Large intestine (tissue), 3 donors: Measurements from ENCODE around the gene ZKSCAN5. TPM values are rescaled to one million over a fixed set of nuclear protein-coding genes. Genes with fewer than 3 reads are reported as not detected.

ENCODE experiments used
- DNase-seq, 2 donors: peaks; one replicate each; pipeline versions ENCODE4 v3.0.0 to v3.0.0-alpha.2; 2013
- H3K27ac ChIP-seq: one replicate; pipeline ENCODE4 v1.5.1; 2013; ENCODE audit warnings: low read length
- H3K27me3 ChIP-seq: 2 replicates; pipeline ENCODE4 v1.6.1; 2013; ENCODE audit warnings: low read length; ENCODE audit not compliant: control insufficient read depth, insufficient read depth
- H3K36me3 ChIP-seq: 2 replicates; pipeline ENCODE4 v1.6.1; 2013; ENCODE audit warnings: low read length; ENCODE audit not compliant: control insufficient read depth, insufficient read depth
- H3K4me1 ChIP-seq: one replicate; pipeline ENCODE4 v1.6.1; 2013; ENCODE audit warnings: low read length; ENCODE audit not compliant: control insufficient read depth, insufficient read depth
- H3K4me3 ChIP-seq: one replicate; pipeline ENCODE4 v1.5.1; 2013; ENCODE audit warnings: low read length
- H3K9me3 ChIP-seq: one replicate; pipeline ENCODE4 v1.6.1; 2013; ENCODE audit warnings: mild to moderate bottlenecking, low read depth, low read length, moderate library complexity; ENCODE audit not compliant: control insufficient read depth
- WGBS: methylation state at CpG from one replicate; pipeline ENCODE4 v1.1.5; 2013; ENCODE audit warnings: low lambda C conversion rate; ENCODE audit not compliant: insufficient coverage; 5-methylcytosine and 5-hydroxymethylcytosine counted together
- polyA plus RNA-seq: library from polyadenylated mRNA; unstranded; fragments of 120-200 nt; gene quantifications from one replicate; pipeline ENCODE4 v1.2.1, GENCODE V29; 2013

Gene ZKSCAN5
- polyA plus RNA-seq, 1 donor, result 8.6 TPM

GRCh38 chr7:99468336-99468918, 36.0 kb upstream of the ZKSCAN5 start:
- H3K27ac ChIP-seq, result no peak overlapping the region
- H3K4me3 ChIP-seq, result no peak overlapping the region
- H3K36me3 ChIP-seq, result peaks cover 4% of the 10 kb centered on the region
- peaks cover 3% of the 10 kb centered on the region for H3K9me3 ChIP-seq
- no peaks in the 10 kb centered on the region for H3K27me3 ChIP-seq
- DNase-seq, result no peak
- WGBS, result no CpG with 5 or more reads among the region's 29 CpGs
- H3K4me1 ChIP-seq, result peaks cover 5% of the 10 kb centered on the region

DNA sequence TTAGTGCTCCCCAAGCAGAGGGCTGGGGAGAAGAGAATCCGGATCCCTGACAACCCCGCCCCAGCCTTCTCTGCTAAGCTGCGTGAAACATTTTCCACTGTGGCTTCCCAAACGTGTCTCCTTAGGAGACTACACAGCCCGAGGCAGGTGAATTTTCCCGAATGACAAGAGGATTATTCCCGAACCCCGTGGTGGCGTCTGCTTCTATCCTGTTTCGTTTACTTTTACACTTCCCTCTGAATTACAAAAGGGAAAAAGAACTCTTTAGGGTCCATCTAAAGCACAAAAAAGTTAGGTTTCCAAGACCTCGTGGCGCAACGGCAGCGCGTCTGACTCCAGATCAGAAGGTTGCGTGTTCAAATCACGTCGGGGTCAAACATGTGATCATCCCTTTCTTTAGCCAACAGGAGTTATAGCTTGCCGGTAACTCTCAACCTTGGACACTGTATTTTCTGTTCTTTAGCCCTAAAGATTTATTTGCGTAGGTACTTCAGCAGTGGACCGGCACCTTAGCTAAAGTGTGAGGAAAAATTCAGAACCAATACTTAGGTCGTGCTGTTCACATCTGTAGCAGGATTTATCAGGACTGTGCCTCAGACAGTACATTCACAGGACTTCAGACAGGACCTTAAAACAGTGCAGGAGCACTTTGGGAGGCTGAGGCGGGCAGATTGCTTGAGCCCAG, 34.9 kb upstream of the ZKSCAN5 start:
- Histone ChIP-seq H3K4me1 (peaks cover 10% of the 10 kb centered on the region), H3K27me3 (no peaks in the 10 kb centered on the region), H3K27ac (no peak overlapping the region), H3K36me3 (no peaks in the 10 kb centered on the region), H3K9me3 (peaks cover 3% of the 10 kb centered on the region), H3K4me3 (no peak overlapping the region)
- DNase-seq, result no peak
- 80% methylated on average over 1 of the region's 23 CpGs for WGBS

- DNase-seq, result peak; percentile 95 to 98
- H3K36me3 ChIP-seq, result peaks cover 7% of the 10 kb centered on the region
- peak within 1 kb of the TSS; percentile 65 for H3K4me3 ChIP-seq
- H3K27ac ChIP-seq, result peak within 1 kb of the TSS; percentile 90
- H3K27me3 ChIP-seq, result no peaks in the 10 kb centered on the region
- H3K9me3 ChIP-seq, result peaks cover 3% of the 10 kb centered on the region
- WGBS, result no CpG with 5 or more reads among the region's 56 CpGs
- peaks cover 5% of the 10 kb centered on the region for H3K4me1 ChIP-seq
Measured at GRCh38 chr7:99472561-99473314, 31.7 kb upstream of the ZKSCAN5 start, which contains the start of gene ZNF789. Gene ZNF789 (plus strand): TSS chr7:99472890. CDS start chr7:99476457, 3,567 bp downstream.

DNA sequence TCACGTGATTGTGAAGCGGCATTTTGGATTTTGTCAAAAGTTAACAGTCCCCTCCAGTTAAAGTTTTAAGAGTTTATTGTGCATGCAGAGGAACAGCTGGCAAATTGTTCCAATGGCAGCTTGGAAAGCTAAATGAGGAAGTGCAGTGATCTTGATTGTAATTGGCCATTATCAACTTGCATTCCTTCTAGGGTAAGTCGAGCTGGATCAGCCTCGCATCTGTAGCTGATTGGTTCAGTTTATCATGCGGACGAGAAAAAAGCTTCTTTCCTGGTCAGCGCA, 31.2 kb upstream of the ZKSCAN5 start:
- H3K4me1 ChIP-seq, result peaks cover 5% of the 10 kb centered on the region
- no CpG with 5 or more reads among the region's 7 CpGs for WGBS
- no peaks in the 10 kb centered on the region for H3K27me3 ChIP-seq
- DNase-seq, result peak; percentile 44 to 79
- peaks cover 3% of the 10 kb centered on the region for H3K9me3 ChIP-seq
- H3K36me3 ChIP-seq, result peaks cover 10% of the 10 kb centered on the region
- peak overlapping the region; percentile 65 for H3K4me3 ChIP-seq
- H3K27ac ChIP-seq, result peak overlapping the region; percentile 56

GRCh38 chr7:99476107-99476506, 28.4 kb upstream of the ZKSCAN5 start:
- no CpG with 5 or more reads among the region's 5 CpGs for WGBS
- DNase-seq, result no peak
- no peak overlapping the region for H3K4me3 ChIP-seq
- H3K36me3 ChIP-seq, result peaks cover 26% of the 10 kb centered on the region
- H3K27ac ChIP-seq, result no peak overlapping the region
- peaks cover 5% of the 10 kb centered on the region for H3K4me1 ChIP-seq
- no peaks in the 10 kb centered on the region for H3K9me3 ChIP-seq
- no peaks in the 10 kb centered on the region for H3K27me3 ChIP-seq

DNA sequence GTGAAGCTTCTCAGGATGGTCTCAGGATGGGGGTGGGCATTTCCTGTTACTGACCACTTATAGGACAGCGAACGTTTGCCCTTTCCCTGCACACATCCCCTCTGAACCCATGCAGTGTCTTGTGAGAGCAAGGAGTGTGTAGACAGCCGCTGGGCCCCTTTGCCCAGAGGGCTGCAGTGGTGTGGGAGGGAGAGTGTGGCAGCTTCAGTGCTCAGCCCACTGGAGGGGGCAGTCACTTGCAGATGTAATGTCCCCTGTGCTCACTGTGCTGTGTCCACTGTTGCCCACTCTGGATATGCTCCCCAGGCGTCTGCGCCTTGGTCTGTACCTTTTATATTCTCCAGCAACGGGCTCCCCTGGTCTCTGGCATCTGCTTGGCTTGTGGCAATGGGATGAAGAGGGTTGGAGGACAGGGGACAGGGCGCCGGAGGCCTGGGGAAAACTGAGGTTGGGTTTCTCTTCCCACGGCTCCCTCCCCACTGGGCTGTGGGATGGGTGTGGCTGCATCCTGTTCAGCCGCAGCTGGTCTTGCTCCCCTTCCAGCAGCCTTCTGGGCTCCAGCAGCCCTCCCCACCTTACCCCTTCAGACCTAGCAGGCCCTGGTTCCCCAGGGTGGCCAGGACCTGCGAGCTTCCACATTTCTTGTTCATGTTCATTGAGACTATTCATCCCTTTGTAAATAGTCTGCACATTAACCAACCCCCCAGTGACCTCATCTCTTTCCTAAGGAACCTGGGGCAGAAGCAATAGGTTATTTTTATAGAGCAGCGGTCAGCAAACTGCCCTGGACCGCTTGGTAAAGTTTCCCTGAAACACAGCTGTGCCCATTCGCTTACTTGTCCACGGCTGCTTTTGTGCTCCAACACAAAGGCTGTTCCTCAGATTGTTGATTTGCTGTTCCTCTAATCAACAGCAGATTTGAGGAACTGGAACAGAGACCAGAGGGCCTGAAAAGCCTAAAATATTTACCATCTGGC, 25.7 kb upstream of the ZKSCAN5 start:
- no peak overlapping the region for H3K27ac ChIP-seq
- no peaks in the 10 kb centered on the region for H3K27me3 ChIP-seq
- no CpG with 5 or more reads among the region's 15 CpGs for WGBS
- no peak for DNase-seq
- H3K4me1 ChIP-seq, result peaks cover 2% of the 10 kb centered on the region
- H3K9me3 ChIP-seq, result no peaks in the 10 kb centered on the region
- H3K4me3 ChIP-seq, result no peak overlapping the region
- peaks cover 35% of the 10 kb centered on the region for H3K36me3 ChIP-seq

GRCh38 chr7:99485094-99485493, 19.4 kb upstream of the ZKSCAN5 start:
- 95% methylated on average over 4 of the region's 5 CpGs for WGBS
- DNase-seq, result no peak
- Histone ChIP-seq H3K4me3 (no peak overlapping the region), H3K4me1 (no peaks in the 10 kb centered on the region), H3K36me3 (peaks cover 27% of the 10 kb centered on the region), H3K9me3 (no peaks in the 10 kb centered on the region), H3K27ac (no peak overlapping the region), H3K27me3 (no peaks in the 10 kb centered on the region)

- Histone ChIP-seq H3K27ac (no peak overlapping the region), H3K27me3 (no peaks in the 10 kb centered on the region), H3K4me3 (no peak overlapping the region), H3K9me3 (peaks cover 12% of the 10 kb centered on the region), H3K4me1 (no peaks in the 10 kb centered on the region), H3K36me3 (peaks cover 29% of the 10 kb centered on the region)
- DNase-seq, result no peak
- no CpG with 5 or more reads among the region's 4 CpGs for WGBS
Measured at GRCh38 chr7:99489235-99489634, 15.2 kb upstream of the ZKSCAN5 start.

DNA sequence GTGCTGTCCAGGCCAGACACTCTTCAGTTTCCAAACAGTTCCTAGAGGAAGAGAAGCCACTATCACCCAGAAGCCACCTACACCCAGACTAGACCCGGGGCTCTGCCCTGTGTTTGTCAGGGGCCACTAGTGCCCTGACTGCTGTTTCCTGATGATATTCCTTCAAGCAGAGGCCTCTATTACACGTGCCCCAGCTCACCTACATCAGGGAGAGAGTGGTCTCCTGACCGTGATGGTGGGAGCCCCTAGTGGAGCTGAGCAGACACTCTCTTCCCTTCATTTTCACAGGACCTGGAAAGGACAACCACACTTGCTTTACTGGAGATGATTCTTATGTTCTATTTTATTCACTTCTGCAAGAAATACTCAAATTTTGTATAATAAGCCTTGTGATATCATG, 13.6 kb upstream of the ZKSCAN5 start:
- no peak overlapping the region for H3K4me3 ChIP-seq
- peaks cover 27% of the 10 kb centered on the region for H3K36me3 ChIP-seq
- DNase-seq, result no peak
- H3K9me3 ChIP-seq, result peaks cover 19% of the 10 kb centered on the region
- WGBS, result no CpG with 5 or more reads among the region's 3 CpGs
- no peak overlapping the region for H3K27ac ChIP-seq
- no peaks in the 10 kb centered on the region for H3K4me1 ChIP-seq
- no peaks in the 10 kb centered on the region for H3K27me3 ChIP-seq

GRCh38 chr7:99493823-99494222, 10.6 kb upstream of the ZKSCAN5 start:
- H3K27me3 ChIP-seq, result no peaks in the 10 kb centered on the region
- H3K9me3 ChIP-seq, result peaks cover 22% of the 10 kb centered on the region
- H3K4me1 ChIP-seq, result no peaks in the 10 kb centered on the region
- no peak overlapping the region for H3K4me3 ChIP-seq
- DNase-seq, result no peak
- peaks cover 40% of the 10 kb centered on the region for H3K36me3 ChIP-seq
- WGBS, result no CpG with 5 or more reads among the region's 6 CpGs
- no peak overlapping the region for H3K27ac ChIP-seq
